Prostate gland (tissue), 2 donors: Measurements from ENCODE around the gene NEDD4L.
A peak's percentile ranks its signal among the peaks of the same experiment; 100 is the strongest.

Experiments
- CTCF ChIP-seq, 4 experiments: fragments of 200-600 bp in 2 of 4; fragments of 450-650 bp in 2 of 4; sonication (generic) in 2 of 4; IDR thresholded peaks; 1 replicate in 3 of 4; 2 replicates in 1 of 4; pipeline ENCODE4 v1.5.1; 2016 to 2019; ENCODE audit warnings: antibody characterized with exemption in 4 of 4, mild to moderate bottlenecking in 2 of 4, moderate library complexity in 2 of 4
- POLR2A ChIP-seq: fragments of 450-650 bp; IDR thresholded peaks from one replicate; pipeline ENCODE4 v1.6.1; 2016; ENCODE audit warnings: antibody characterized with exemption, mild to moderate bottlenecking
- POLR2AphosphoS5 ChIP-seq: sonication (generic); formaldehyde crosslinking; IDR thresholded peaks from one replicate; pipeline ENCODE4 v1.6.1; 2017; ENCODE audit warnings: antibody characterized with exemption

GRCh38 chr18:58195278-58195765, 151.3 kb downstream of the NEDD4L start:
- TF ChIP-seq CTCF (IDR thresholded peaks at IDR 0.05) (no peak), POLR2AphosphoS5 (peak; percentile 56), POLR2A (no peak)
